GM12864 (cell line): ENCODE results near the gene ATRN.
"Not testable (repeated sequence)": the region's sequence is repeated elsewhere in the genome, so short reads cannot be mapped to it uniquely, and the experiment has no call there.

Experiments used
- DNase-seq: peaks from one replicate; pipeline ENCODE4 v3.0.0-alpha.2; 2011; ENCODE audit warnings: low read depth
- H3K4me3 ChIP-seq: 2 replicates; pipeline ENCODE4 v1.5.1; 2011; ENCODE audit warnings: mild to moderate bottlenecking, low read depth, low read length, control low read depth
- CTCF ChIP-seq: IDR thresholded peaks from 2 replicates; pipeline ENCODE4 v1.5.1; 2011; ENCODE audit warnings: low read depth, mild to moderate bottlenecking, moderate library complexity, low read length, control low read depth, inconsistent platforms; ENCODE audit errors: missing control alignments

Gene ATRN

GRCh38 chr20:3470627-3471396, at the start of gene ATRN:
ATRN (plus strand) TSS chr20:3471018; CDS start chr20:3471108, 90 bp downstream.
- DNase-seq = peak; percentile 67
- no peak for TF ChIP-seq CTCF

GRCh38 chr20:3421985-3422384, 48.8 kb upstream of the ATRN start:
- no peak for TF ChIP-seq CTCF
- DNase-seq = no peak
- no peak overlapping the region for H3K4me3 ChIP-seq

More at GRCh38 chr20:3470627-3471396, at the start of gene ATRN:
- peak within 1 kb of the TSS; percentile 94 for H3K4me3 ChIP-seq

- no peak for TF ChIP-seq CTCF
- no peak for DNase-seq
- H3K4me3 ChIP-seq = no peak overlapping the region
Observed at GRCh38 chr20:3423126-3423525, 47.7 kb upstream of the ATRN start.

GRCh38 chr20:3426766-3427165, 44.1 kb upstream of the ATRN start:
- not testable (repeated sequence) for H3K4me3 ChIP-seq, DNase-seq

GRCh38 chr20:3430376-3431069, 40.3 kb upstream of the ATRN start:
- H3K4me3 ChIP-seq = no peak overlapping the region
- TF ChIP-seq CTCF = no peak
- peak; percentile 68 for DNase-seq

- H3K4me3 ChIP-seq = no peak overlapping the region
- no peak for TF ChIP-seq CTCF
- no peak for DNase-seq
Observed at GRCh38 chr20:3431109-3431508, 39.7 kb upstream of the ATRN start.

GRCh38 chr20:3432844-3433243, 38.0 kb upstream of the ATRN start:
- no peak overlapping the region for H3K4me3 ChIP-seq
- DNase-seq = no peak
- TF ChIP-seq CTCF = no peak
